NCI-H1436 treated with DMSO at 0.1 percent for 48 hours (cell line): Measurements from ENCODE around the gene CNTFR.

Experiments used
- DNase-seq: peaks from one replicate; lab custom pipeline; 2025; lab: John Stamatoyannopoulos, UW

CNTFR gene

DNA sequence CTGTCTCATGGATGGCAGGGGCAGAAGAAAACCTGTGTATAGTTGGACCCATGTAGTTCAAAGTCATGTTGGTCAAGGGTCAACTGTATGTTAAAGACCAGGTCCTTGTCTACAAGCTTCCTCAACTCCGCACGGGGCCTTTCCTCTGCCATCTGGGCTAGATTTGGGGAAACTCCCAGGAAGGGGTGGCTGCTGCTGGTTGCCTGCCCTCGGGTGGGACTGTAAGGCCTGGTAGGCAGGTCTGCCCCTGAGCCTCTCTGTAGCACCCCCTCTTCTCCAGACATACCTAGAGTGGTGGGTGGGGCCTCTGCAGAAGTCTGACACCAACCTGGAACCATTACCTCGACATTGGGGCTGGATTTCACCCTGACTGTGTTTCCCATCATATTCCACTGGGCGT is 82.0 kb downstream of the CNTFR start:
- DNase-seq: no peak

DNA sequence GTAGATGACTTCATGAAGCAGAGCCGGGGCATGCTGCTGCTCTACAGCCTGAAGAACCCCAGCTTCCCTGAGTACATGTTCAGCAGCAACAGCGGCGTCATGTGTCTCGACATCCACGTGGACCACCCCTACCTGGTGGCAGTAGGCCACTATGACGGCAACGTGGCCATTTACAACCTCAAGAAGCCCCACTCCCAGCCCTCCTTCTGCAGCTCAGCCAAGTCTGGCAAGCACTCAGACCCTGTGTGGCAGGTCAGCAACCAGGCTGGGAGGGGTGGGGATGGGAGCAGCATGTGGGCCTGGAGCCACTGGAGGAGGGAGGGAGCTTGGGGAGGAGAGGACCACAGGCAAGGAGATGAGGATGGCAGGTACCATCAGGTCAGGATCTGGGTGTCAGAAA is 82.9 kb downstream of the CNTFR start:
- DNase-seq: no peak

DNA sequence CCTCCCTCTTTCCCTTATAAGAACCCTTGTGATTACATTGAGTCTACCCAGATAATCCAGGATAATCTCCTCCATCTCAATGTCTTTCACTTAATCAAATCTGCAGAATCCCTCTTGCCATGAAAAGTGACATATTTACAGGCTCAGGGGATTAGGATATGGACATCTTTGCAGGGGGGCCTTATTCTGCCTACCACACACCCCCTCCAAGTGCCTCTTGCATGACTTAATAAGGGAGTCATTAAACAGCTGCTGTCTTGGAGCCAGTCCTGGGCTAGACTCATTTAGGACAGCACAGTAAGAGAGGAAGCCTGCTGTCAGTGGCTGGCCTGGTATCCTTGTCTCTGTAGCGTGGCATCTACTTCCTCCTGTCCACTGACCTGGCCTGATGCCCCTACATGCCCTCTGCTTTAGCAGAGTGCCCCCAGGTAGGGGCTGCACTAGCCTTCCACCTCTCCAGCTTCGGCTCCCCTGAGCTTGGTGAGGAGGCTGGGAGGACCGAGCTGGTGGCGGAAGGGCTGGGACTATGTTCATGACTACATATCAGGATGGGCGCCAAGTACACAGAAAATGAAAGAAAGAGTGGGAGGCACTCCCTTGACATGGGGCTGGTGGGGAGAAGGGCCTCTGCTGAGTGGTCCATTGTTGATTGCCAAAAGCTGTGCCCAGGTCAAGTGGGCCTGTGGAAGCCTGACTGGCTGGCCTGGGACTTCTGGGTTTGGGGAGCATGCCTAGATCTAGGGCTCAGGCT is 84.0 kb downstream of the CNTFR start:
- no peak for DNase-seq

DNA sequence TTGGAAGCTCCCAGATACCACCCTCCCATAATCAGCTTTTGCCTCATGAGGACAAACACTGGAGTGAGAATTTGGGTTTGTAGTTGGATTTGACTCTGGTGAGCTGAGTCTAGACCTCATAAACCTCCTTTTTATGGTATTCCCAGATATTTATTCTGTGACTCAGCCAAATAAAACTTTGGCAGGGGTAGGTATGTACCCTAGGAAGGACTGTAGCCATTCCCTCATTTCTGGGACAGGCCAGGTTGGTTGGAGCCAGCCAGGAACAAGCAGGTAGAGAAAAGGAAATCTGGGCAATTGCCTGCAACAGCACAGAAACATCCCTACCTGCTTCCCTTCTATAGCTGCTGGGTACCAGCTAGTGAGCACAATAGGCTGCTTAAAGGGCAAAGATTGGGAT is 86.1 kb downstream of the CNTFR start:
- DNase-seq: no peak

DNA sequence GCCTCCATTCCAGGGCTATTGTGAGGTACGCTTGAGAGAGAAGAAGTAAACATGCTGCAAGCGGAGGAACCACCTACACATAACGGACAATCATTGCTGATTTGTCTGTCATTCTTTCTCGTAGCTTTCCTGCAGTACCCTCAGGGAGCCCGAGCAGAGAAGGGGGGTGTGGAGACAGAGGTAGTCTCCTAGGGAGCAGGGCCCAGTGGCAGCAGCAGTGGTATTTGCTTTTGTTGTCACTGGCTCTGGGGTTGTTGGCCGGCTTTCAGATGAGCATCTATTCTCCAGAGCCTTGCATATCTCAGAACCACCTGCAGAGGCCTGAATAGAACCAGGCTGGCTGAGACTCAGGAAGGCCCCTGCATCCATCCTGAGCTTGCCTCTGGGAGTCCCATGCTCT is 86.6 kb downstream of the CNTFR start:
- DNase-seq: no peak

DNA sequence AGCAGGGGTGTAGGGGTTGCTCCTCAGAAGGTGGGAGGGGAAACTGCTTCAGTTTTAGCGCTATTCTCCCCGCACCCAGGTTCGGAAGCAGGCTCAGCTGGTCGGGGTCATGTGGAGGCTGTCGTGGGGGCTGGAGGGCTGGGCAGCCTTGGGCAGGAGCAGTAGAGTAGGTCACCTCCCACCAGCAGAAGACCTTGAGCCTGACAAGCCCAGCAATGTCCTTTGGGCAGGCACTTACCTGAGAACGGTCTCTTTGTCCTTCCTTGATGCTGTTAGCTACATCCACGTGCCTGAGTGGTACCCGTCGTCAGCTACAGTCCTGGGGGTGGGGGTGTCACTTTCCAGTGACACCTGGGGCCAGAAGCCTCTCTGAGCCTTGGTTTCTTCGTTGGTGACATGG is 87.1 kb downstream of the CNTFR start:
- DNase-seq: no peak

DNA sequence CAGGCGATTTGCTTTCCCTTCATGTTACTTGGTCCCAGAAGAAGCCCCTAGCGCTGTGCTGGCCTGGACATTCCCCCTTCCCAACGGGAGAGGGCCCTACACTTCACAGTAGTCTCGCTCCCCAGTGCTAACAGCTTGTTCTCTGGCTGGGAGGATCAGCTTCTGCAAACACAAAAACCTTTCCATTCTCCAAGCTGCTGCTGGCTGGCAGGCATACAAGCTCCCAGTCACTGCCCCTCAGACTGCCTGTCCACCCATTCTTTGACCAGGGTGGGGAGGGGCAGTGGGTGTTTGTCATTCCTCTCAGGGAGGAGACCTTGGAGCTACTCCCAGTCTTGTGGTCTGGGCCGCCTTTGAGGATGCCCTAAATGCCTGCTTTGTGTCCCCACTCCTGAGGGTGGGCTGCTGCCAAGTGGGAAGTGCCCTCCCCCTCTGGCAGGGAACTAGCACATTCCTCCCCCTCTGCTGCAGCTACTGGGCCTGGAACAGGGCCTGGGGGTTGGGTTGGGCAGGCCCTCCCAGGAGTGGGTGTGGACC is 87.6 kb downstream of the CNTFR start:
- no peak for DNase-seq
